ENCODE results near the gene MRPL17. TPM values are rescaled to one million over a fixed set of nuclear protein-coding genes. Genes with fewer than 3 reads are reported as not detected.

The MRPL17 gene
- total and polyA plus RNA-seq, 10 of the 15 experiments (the other 5 are each of a cell fraction or from before 2014, with no cell fraction given) = 60.3 to 171 (median 94.8) TPM

GRCh38 chr11:6695377-6695776 is 12.2 kb upstream of the MRPL17 start:
- no peak for TF ChIP-seq CEBPB (IDR thresholded peaks at IDR 0.05; ENCODE audit: borderline replicate concordance in 1 of 2, low read depth in 2 of 2, low read length in 2 of 2)
- no peak for TF ChIP-seq JUNB (IDR thresholded peaks at IDR 0.05)
- no peak for TF ChIP-seq EZH2 (IDR thresholded peaks at IDR 0.05; ENCODE audit: borderline replicate concordance, control insufficient read depth, low read depth, low read length)
- TF ChIP-seq PBX3 (IDR thresholded peaks at IDR 0.05; ENCODE audit: insufficient replicate concordance, low read depth, low read length) = no peak
- no peaks in the 10 kb centered on the region for H3K79me2 ChIP-seq (ENCODE audit: control insufficient read depth, insufficient read depth, low read length)
- intact Hi-C loops (cut with micrococcal nuclease; ENCODE audit: unreplicated experiment) = no loop called here
- H3K9ac ChIP-seq (ENCODE audit: control insufficient read depth, insufficient read depth, low read length) = no peak overlapping the region
- DNase-seq (ENCODE audit: low read depth, low spot score) (no peak), ATAC-seq (no peak), FAIRE-seq (no peak)
- H3K4me1 ChIP-seq (ENCODE audit: control insufficient read depth, insufficient read depth, low read length) = no peaks in the 10 kb centered on the region
- no peak overlapping the region for H3K4me2 ChIP-seq (ENCODE audit: control insufficient read depth, insufficient read depth)
- in situ Hi-C loops (cut with MboI) = no loop called here
- ChIA-PET RAD21 (ENCODE audit: unreplicated experiment) (interaction anchor here (0.9 to 1.9 kb wide), 2 partner anchors 164 to 316 kb away, joined by 3 to 5 read pairs; no protein-coding TSS in a partner anchor), POLR2A (no interaction called here), SMC1A (ENCODE audit: uncharacterized antibody, unreplicated experiment) (interaction anchor here (1.5 to 2.8 kb wide), 2 partner anchors 10 to 11 kb away, joined by 3 to 12 read pairs; no protein-coding TSS in a partner anchor), CTCF (interaction anchor here (1.4 to 3.6 kb wide), 5 partner anchors 12 to 316 kb away, joined by 4 to 16 read pairs (median 6); partner anchors contain the start of gene MRPL17)
- WGBS (ENCODE audit: insufficient coverage, insufficient replicate concordance, low lambda C conversion rate, missing lambda C conversion rate) = 100% methylated on average over 1 of the region's 1 CpG
- H2AFZ ChIP-seq (ENCODE audit: control insufficient read depth, low read depth, low read length) = no peak overlapping the region
- H3K36me3 ChIP-seq (ENCODE audit: control insufficient read depth in 2 of 2, insufficient read depth in 2 of 2, low read length in 1 of 2) = no peaks in the 10 kb centered on the region
- H3K9me3 ChIP-seq (replicated peaks; ENCODE audit: control insufficient read depth, insufficient read depth, low read length) = no peaks in the 10 kb centered on the region
- BruUV-seq (replicated peaks) = no TSS peak
- no peak overlapping the region for H3K4me3 ChIP-seq
- H3K27ac ChIP-seq (ENCODE audit: control insufficient read depth, insufficient read depth) = no peak overlapping the region
- H4K20me1 ChIP-seq (ENCODE audit: control insufficient read depth, insufficient read depth) = no peaks in the 10 kb centered on the region
- H3K27me3 ChIP-seq (replicated peaks in 1 of 2; ENCODE audit: control insufficient read depth in 2 of 2, insufficient read depth in 2 of 2, low read length in 1 of 2) = no peaks in the 10 kb centered on the region

- H3K9me3 ChIP-seq (replicated peaks; ENCODE audit: control insufficient read depth, insufficient read depth, low read length) = no peaks in the 10 kb centered on the region
- no peaks in the 10 kb centered on the region for H3K79me2 ChIP-seq (ENCODE audit: control insufficient read depth, insufficient read depth, low read length)
- ChIA-PET CTCF (interaction anchor here (0.6 to 3.6 kb wide), 6 partner anchors 10 to 251 kb away, joined by 3 to 16 read pairs (median 3); partner anchors contain the start of gene MRPL17), POLR2A (interaction anchor here (0.6 to 0.7 kb wide), 3 partner anchors 82 to 448 kb away, joined by 3 to 8 read pairs (median 5); partner anchors contain the start of gene TAF10), SMC1A (ENCODE audit: uncharacterized antibody, unreplicated experiment) (interaction anchor here (0.7 to 2.8 kb wide), 5 partner anchors 8 to 189 kb away, joined by 3 to 12 read pairs (median 4); no protein-coding TSS in a partner anchor), RAD21 (ENCODE audit: unreplicated experiment) (interaction anchor here (0.7 kb wide), 2 partner anchors 13 to 166 kb away, joined by 3 to 4 read pairs; no protein-coding TSS in a partner anchor)
- H2AFZ ChIP-seq (ENCODE audit: control insufficient read depth, low read depth, low read length) = no peak overlapping the region
- intact Hi-C loops (cut with micrococcal nuclease; ENCODE audit: unreplicated experiment) (no loop called here), in situ Hi-C loops (cut with MboI) (no loop called here)
- H3K27ac ChIP-seq (ENCODE audit: control insufficient read depth, insufficient read depth) = no peak overlapping the region
- no peak overlapping the region for H3K4me3 ChIP-seq
- WGBS (ENCODE audit: insufficient coverage, insufficient replicate concordance, low lambda C conversion rate, missing lambda C conversion rate) = 11% methylated on average over 1 of the region's 1 CpG
- no peak overlapping the region for H3K9ac ChIP-seq (ENCODE audit: control insufficient read depth, insufficient read depth, low read length)
- ATAC-seq = no peak
- H3K4me1 ChIP-seq (ENCODE audit: control insufficient read depth, insufficient read depth, low read length) = no peaks in the 10 kb centered on the region
- FAIRE-seq = no peak
- no peak overlapping the region for H3K4me2 ChIP-seq (ENCODE audit: control insufficient read depth, insufficient read depth)
- H3K27me3 ChIP-seq (replicated peaks in 1 of 2; ENCODE audit: control insufficient read depth in 2 of 2, insufficient read depth in 2 of 2, low read length in 1 of 2) = no peaks in the 10 kb centered on the region
- DNase-seq (ENCODE audit: low read depth, low spot score) = no peak
- H3K36me3 ChIP-seq (ENCODE audit: control insufficient read depth in 2 of 2, insufficient read depth in 2 of 2, low read length in 1 of 2) = no peaks in the 10 kb centered on the region
- no TSS peak for BruUV-seq (replicated peaks)
- no peaks in the 10 kb centered on the region for H4K20me1 ChIP-seq (ENCODE audit: control insufficient read depth, insufficient read depth)
- TF ChIP-seq RB1 (IDR thresholded peaks at IDR 0.05; ENCODE audit: borderline replicate concordance) = no peak
- no peak for TF ChIP-seq ZBTB4 (CRISPR knock-in tag; IDR thresholded peaks at IDR 0.05)
- TF ChIP-seq BMI1 (IDR thresholded peaks at IDR 0.05; ENCODE audit: borderline replicate concordance) = no peak
- no peak for TF ChIP-seq RUNX3 (IDR thresholded peaks at IDR 0.05; ENCODE audit: low read length)
- TF ChIP-seq ZNF274 (IDR thresholded peaks at IDR 0.05; ENCODE audit: insufficient read depth, insufficient read length) = no peak
- TF ChIP-seq POU2F2 (IDR thresholded peaks at IDR 0.05; ENCODE audit: borderline replicate concordance, low read depth, low read length) = no peak
- TF ChIP-seq BACH1 (IDR thresholded peaks at IDR 0.05; ENCODE audit: borderline replicate concordance) = no peak
- no peak for TF ChIP-seq KAT2A (conservative IDR thresholded peaks at IDR 0.05; ENCODE audit: control insufficient read depth, low read depth, low read length)
- TF ChIP-seq CHD4 (IDR thresholded peaks at IDR 0.05) = no peak
Measured at GRCh38 chr11:6694229-6694535, 11.0 kb upstream of the MRPL17 start.

All from GM12878 (cell line).